GM18520 (cell line): ENCODE measurements around the gene MAPK11.
"Not testable (repeated sequence)": the region's sequence is repeated elsewhere in the genome, so short reads cannot be mapped to it uniquely, and the experiment has no call there.

Experiments
- ATAC-seq: cut with Tn5 transposase; IDR thresholded peaks from one replicate; pipeline ENCODE4 v1.9.1; 2021; ENCODE audit not compliant: unreplicated experiment

MAPK11 gene

DNA sequence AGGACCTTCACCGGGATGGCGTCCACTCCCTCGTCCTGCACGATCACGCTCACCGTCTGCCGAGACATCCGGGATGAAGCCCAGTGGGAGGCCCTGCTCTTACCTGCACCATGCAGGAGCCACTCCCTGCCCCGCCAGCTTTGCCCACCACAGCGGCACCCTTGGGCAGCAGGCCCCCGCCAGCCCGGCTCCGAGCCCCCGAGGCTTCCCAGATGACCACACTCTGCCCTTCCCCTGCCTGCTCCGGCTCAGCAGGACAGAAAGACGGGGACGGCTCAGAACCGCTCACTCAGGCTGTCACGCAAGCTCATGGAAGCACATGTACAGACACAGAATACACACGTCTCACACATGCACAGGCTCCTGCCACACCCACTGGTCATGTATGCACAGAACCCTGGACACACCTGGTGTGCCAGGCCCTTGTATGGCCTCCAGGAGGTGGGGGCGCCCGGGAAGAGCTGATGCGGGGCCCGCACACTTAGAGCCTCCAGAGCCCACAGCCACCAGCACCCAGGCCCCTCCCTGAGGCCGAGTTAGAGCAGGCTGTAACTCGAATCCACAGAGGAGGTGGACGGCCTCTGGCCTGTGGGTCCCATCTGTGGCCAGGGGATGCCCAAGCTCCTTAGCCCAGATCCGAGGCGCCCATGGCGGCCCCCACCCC lies 8.9 kb upstream of the MAPK11 start:
- no peak for ATAC-seq

DNA sequence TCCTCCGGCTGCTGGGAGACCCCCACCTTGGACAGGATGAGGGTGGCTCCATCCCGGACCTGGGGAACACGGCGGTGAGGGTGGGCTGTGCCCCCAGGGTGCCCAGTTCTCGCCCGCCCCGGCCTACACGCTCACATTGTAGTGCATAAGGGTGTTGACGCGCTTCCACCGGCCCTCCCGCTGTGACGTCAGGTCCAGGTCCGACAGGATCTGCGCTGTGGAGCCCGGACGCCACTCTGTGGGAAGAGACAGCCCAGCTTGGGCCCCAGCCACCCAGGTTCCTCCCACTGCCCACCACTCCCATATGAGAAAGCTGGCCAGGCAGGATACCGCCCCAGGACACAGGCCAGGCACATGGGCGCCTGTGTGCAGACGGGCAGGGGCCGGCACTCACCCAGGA lies 8.3 kb upstream of the MAPK11 start:
- no peak for ATAC-seq

DNA sequence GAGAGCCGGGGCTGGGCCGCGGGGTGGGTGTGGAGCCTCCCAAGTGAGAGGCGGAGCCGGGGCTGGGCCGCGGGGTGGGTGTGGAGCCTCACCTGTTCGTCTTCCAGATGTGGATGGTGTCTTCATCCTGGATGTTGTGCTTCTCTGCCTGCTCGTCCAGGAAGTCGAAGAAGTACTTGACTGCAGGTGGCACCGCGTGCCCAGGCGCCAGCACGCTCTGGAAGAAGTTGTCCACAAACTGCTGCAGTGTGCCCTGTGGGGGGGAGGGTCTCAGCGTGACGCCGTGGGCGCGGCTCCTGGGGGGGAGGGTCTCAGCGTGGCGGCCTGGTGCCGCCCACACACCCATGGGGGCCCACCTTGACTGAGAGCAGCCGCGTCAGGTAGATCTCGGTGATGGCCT lies 7.6 kb upstream of the MAPK11 start:
- ATAC-seq: no peak

DNA sequence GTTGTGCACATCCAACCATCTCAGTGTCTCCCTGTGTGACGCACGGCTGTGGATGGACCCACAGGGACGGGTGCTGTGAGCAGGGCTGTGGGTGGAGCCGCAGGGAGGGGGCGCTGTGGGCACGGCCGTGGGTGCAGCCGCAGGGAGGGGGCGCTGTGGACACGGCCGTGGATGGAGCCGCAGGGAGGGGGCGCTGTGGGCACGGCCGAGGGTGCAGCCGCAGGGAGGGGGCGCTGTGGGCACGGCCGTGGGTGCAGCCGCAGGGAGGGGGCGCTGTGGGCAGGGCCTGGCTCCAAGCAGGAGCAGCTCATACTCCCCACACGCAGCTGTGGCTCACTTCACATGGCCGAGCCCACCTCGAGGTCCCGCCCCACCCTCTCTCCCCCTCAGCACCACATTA lies 6.0 kb upstream of the MAPK11 start:
- peak; percentile 47 for ATAC-seq

DNA sequence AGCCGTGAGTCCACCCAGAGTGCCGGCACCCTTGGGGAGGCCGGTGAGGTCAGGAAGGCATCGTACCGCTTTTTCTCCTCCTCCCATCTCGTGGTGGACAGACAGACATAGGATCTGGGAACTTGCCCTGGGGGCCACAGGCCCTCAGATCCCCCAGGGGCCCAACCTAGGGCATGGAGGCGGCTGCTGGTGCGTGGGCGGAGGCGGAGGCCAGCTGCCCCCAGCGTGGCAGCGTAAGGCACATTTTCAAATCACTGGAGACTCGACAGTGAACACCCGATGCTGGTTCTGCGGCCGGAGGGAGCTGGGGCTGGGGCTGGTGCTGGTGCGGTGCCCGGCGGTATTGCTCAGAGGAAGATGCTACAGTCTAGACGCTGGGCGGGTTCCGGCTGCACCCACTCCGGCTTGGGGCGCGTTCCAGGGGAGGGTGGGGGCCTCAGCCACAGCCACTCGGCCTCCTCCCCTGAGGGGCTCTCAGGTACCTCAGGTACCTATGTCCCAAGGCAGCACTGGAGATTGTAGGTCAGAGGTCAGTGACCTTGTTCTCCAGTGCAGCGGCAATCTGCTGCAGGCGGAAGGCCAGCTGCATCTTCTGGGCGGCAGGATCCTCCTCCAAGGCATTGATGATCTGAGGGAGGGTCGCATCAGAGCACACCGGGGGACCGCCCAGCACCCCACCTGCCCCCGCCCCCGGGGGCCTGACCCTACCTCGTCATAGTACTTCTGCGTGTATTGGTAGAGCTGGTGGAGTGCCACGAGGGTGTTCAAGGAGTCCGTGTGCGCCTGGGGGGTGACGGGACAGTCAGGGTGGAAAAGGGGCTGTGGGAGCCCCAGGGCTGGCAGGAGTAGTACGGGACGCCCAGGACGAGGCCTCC lies 5.2 kb upstream of the MAPK11 start:
- no peak for ATAC-seq

DNA sequence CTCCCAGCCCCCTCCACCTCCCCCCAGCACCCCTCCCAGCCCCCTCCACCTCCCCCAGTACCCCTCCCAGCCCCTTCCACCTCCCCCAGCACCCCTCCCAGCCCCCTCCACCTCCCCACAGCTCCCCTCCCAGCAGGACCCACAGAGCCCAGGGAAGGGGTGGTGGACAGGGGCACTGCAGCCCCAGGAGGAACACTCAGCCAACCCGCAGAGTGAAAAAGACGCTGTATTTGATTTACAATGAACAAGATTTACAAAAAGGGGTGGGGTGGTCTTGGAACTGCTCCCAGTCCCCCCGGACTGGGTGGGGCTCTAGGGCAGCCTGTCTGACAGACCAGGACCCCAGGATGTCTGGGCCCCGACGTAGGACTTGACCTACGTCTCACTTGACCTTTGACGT lies 4.6 kb upstream of the MAPK11 start:
- no peak for ATAC-seq

DNA sequence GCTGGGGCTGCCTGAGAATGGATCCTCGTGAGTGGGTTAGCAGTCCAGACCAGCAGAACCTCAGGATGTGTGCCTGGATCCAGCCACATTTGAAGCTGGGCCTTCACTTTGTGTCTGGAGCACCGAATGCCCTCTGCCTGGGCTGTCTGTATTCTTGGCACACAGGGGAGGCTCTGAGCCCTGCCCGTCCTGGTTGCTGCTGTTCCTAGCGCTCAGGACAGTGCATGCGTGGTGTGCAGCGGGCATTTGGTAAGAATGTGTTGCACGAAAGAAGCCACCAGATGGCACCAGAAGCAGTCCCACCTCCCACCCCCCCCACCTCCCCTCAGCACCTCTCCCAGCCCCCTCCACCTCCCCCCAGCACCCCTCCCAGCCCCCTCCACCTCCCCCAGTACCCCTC lies 4.1 kb upstream of the MAPK11 start:
- no peak for ATAC-seq

DNA sequence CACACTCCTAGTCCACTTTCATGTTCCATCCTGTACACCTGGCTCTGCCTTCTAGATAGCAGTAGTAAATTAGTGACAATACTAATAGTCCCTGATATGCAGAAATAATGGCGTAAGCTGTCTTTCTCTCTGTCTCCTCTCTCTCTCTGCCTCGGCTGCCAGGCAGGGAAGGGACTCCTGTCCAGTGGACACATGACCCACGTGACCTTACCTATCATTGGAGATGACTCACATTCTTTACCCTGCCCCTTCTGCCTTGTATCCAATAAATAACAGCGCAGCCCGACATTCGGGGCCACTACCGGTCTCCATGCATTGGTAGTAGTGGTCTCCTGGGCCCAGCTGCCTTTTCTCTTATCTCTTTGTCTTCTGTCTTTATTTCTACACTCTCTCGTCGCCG lies 3.6 kb upstream of the MAPK11 start:
- ATAC-seq: not testable (repeated sequence)

DNA sequence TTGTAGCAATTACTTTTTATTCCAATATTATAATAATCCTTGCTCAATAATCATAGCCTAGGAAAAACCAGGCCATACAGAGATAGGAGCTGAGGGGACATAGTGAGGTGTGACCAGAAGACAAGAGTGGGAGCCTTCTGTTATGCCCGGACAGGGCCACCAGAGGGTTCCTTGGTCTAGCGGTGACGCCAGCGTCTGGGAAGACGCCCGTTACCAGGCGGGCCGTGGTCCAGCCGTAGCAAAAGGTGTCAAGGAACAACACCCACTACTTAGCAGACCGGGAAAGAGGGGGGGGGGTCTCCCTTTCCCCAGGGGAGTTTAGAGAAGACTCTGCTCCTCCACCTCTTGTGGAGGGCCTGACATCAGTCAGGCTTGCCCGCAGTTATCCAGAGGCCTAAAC lies 3.2 kb upstream of the MAPK11 start:
- not testable (repeated sequence) for ATAC-seq

DNA sequence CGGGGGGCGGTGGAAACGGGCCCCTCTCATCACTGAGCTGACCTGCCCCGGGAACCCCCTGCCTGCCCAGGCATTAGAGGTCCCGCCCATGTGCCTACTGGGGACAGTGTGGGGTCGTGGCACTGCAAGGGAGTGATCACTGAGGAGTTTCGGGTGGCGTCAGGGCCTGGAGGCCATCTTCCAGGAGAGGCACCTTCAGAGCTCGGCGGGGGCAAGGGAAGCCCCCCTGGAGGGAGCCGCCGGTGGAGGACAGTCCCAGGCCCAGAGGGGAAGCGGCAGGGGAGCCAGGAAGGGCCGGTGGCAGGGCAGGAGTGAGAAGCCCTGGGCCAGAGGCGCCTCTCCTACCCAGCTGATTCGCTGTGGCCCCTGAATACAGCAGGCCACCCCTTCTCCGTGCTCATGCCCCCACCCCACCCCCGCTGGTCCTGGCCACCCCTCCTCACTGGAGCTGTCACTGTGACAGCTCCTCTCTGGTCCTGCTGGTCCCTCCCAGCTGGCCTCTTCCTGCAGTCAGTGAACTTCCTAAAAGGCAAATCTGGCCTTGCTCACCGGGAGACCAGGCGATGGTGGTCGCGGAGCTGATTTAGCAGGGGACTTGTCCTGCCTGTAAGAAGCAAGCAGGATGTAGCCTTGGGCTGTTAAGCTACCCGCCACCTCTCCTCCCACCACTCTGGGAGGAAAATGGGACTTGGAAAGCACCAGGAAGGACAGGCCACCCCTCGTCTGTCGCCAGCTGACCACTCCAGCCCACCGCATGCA lies 2.0 kb upstream of the MAPK11 start:
- ATAC-seq: no peak

DNA sequence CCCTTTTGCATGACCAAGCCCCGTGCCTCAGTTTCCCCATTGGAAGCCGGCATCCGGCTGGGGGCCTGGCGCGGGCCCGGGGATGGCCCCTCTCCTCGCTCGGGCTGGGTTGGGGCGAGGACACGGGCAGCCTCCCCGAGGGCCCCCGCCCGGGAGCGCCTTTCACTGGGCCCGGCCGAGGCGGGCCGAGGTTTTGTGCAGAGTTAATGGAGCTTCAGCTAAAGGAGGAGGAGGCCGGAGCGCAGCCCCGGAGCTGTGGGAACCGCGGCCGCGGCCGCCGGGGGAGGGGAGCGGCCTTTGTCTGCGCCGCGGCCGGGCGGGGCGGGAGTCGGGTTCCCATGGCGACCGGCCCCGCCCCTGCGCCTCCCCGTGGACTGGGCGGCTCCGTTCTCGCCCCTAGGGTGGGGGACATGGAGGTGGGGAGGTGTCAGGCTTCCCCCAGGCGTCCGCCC lies 1.4 kb upstream of the MAPK11 start:
- no peak for ATAC-seq

DNA sequence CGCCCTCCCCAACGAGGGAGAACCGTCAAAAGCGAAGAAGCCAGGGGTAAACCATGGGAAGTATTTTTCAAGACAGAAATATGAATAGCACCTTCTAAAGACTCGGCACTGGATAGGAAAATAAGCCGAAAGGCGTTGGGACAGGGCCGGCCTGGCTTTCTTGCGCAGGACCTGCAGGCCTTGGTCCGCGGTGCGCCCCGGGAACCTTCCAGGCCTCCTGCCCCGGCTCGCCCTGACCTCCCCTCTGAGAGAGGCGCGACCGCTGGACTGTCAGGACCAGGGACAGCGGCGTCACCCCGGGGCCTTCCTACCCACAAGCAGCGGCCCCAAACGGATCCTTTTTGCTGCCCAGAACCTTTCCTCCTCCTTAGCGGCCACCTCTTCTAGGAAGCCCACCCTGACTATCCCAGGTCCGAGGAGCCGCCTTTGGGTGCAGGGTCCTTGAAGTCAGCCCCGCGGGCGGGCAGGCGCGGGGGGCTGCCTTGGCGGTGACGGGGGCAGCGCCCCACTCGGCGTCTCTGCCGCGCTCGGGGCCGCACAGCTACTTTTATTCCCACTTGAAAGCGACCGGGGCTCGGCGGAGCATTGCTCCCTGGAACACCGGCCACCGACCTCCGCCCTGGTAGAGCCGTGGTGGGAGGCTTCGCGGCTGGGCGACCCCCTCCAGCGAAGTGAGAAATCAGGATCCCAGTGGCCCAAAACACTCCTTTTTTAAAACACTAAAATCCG lies 650 bp upstream of the MAPK11 start:
- ATAC-seq: no peak

DNA sequence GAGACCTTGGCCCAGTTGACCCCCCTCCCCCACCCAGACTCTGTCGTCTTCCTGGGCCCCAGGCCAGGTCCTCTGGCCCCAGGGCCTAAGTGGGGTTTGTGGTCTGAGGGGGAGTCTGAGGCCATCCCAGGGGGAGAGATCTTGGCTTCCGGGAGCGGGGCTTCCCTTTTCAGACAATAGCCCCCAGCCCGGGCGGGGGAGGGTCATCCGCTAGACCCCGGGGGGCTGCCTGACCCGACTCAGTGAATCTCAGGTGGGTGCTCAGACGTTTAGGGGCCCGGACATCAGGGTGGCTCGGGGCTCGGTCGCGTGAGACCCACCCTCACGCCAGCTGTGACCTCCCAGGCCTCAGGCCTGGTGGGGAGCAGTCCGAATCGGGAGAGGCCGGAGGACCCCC lies 609 bp downstream of the MAPK11 start:
- no peak for ATAC-seq

DNA sequence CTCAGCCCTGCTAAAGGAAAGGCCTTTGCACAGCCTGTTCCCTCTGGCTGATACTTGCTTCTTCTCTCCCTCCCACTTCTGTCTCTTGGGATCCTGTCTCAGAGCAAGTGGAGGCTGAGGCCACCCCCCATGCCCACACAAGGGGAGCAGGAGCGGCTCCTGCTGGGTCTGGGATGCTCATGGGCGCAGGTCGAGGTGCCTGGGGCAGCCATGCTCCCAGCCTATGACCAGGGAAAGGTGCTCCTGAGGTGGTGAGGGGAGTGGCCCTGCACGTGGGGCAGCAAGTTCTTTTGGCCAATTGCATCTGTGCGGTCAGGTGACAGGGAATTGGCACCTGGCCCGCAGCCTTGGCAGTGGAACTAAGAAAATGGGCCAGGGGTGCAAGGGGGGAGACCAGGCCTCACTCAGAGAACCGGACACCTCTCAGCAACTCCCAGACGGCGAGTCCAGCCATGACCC lies 1.5 kb downstream of the MAPK11 start:
- ATAC-seq: no peak

DNA sequence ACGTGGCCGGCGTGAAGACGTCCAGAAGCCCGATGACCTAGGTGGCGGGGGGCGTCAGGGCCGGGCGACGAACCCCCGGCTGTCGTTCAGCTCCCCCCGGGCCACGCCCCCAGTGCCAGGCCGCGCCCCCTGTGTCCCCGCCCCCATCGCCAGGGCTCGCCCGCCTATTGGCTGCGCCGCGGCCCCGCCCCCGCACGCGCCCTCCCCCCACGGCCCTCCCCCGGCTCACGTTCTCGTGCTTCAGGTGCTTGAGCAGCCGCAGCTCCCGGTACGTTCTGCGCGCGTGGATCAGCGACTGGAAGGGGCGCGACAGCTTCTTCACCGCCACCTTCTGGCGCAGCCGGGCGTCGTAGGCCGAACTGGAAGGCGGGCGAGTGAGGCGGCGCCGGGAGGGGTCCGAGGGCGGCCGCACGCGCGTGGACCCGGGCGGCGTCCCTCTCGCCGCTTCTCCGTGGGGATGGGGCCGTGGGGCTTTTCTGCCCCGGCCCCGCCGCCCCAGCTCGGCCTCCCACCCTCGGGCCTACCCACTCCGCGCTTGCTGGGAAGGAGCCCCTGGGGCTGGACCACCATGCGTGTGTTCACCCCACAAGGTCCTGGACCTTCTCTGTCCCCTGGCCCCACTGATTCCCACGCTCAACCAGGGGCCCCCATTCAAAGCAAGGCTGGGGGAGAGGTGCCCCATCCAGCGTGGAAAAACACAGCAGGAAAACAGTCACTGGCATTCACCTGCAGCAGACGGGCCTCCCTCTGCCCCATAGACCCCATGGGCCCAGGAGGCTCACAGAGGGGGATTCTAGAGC lies 2.4 kb downstream of the MAPK11 start:
- ATAC-seq: no peak

DNA sequence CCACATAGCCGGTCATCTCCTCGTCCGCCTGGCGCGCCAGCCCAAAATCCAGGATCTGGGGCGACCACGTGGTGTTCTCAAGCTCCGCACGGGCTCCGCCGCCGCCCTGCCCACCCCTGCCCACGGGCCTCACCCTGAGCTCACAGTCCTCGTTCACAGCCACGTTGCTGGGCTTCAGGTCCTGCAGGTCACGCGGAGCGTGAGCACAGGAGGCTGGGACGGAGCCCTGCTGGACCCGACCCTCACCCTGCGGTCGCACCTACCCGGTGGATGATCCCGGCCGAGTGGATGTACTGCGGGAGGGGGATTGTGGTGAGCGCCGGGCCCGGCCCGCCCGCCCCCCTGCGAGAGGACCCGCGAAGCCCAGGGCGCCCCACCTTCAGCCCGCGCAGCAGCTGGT lies 3.2 kb downstream of the MAPK11 start:
- ATAC-seq: no peak

DNA sequence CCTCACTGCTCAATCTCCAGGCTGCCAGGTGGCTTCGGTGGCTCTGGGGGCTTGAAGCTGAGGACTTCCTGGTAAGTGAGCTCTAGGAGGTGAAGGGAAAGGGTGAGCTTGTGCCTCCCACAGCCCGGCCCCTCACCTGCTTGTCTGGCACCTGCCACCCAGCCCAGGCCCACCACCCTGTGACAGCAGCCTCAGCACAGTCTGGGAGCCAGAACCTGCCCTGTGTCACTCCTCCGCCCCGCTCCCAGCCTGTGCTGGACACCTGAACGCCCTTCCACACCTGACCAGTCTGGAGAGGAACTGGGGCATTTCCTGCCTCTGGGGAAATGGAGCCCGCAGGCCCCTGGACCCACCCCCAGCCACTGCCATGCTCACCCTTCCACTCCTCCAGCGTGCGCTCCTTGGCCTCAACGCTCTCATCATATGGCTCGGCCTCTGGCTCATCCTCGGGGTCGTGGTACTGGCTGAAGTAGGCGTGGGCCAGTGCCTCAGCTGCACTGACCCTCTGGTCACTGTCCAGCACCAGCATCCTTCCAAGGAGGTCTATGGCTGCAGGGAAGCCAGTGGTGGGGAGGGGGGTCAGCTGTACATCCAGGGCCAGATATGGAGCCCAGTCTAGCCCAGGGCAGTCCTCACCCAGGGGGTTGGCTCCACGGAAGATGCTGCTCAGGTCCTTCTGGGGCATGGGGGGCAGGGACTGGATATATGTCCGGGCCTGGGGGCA lies 5.1 kb downstream of the MAPK11 start:
- ATAC-seq: no peak

DNA sequence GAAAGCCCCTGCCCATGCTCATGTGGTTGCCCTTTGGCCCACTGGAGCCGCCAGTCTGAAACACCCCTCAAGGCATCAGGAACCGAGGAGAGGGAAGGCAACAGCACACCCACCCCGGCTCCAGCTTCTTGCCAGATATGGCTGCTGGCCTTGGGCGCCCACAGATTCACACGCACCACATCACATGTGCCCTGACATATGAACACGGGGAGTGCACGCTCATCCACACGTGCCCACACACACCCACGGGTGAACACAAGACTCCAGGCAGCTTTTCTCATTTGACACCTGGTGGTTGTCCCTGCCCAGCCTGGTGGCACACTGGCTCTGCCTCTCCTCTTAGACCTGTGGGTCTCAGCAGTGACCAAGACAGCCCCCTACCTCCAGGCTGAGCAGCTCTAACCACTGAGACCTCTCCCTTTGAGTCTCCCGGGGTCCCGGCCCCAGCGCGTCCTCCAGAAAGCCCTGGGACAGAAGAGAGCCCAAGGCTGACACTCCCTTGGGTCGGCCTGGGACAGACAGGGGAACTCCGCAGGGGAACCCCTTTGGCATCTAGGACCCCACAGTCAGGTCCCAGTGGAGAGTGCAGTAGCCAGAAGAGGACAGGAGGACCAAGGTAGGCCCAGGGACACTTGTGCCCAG lies 6.0 kb downstream of the MAPK11 start:
- no peak for ATAC-seq

DNA sequence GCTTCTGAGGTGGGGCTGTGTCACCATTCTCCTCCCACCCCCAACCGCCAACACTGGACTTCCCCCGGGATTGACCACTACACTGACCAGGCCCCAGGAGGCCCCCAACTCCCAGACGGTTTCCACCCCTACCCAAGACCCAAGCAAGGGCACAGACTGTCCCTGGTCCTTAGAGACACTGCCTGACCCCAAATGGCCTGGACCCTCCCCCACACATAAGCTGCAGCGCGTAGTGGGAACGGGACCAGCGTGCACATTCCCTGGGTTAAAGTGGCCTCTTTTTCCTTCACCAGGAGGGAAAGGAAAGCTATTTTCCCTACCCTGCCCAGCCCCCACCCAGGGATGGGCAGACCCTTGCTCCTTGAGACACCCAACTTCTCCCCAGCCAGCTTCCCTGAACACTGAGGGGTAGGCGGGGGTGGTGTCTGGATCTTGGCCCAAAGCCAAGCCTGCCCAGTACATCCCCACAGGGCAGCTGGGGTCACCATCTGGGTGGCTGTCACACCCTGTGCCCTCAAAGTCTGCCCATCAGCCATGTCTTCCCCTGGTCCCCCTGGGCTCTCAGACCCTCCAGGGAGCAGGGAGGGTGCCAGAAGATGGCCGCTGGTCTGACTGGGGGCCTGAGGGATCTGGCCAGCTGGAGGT lies 7.1 kb downstream of the MAPK11 start:
- ATAC-seq: no peak
